Liver (tissue), 9 donors: ENCODE measurements around the gene CDRT4. TPM values are rescaled to one million over a fixed set of nuclear protein-coding genes. Genes with fewer than 3 reads are reported as not detected.

Source experiments
- DNase-seq: peaks from one replicate; pipeline ENCODE4 v3.0.0-alpha.2; 2017; ENCODE audit warnings: low spot score
- H3K27ac ChIP-seq, 2 donors: one replicate each; pipeline ENCODE4 v1.7.0; 2013; ENCODE audit warnings: inconsistent platforms in 2 of 2, low read length in 2 of 2, control low read depth in 1 of 2, low read depth in 1 of 2, mild to moderate bottlenecking in 1 of 2
- H3K27me3 ChIP-seq, 4 donors: one replicate each; pipeline versions ENCODE4 v1.6.1 to v1.7.0; 2013; ENCODE audit warnings: low read length in 3 of 4, inconsistent platforms in 1 of 4, mild to moderate bottlenecking in 1 of 4, moderate library complexity in 1 of 4; ENCODE audit not compliant: control insufficient read depth in 4 of 4, insufficient read depth in 4 of 4
- H3K36me3 ChIP-seq, 4 donors: one replicate each; pipeline versions ENCODE4 v1.6.1 to v1.7.0; 2013; ENCODE audit warnings: low read length in 3 of 4, mild to moderate bottlenecking in 3 of 4, low read depth in 1 of 4, moderate library complexity in 1 of 4; ENCODE audit not compliant: control insufficient read depth in 4 of 4, insufficient read depth in 3 of 4
- H3K4me1 ChIP-seq, 4 donors: one replicate each; pipeline versions ENCODE4 v1.6.1 to v1.7.0; 2013; ENCODE audit warnings: low read length in 3 of 4, mild to moderate bottlenecking in 3 of 4, moderate library complexity in 1 of 4; ENCODE audit not compliant: control insufficient read depth in 4 of 4, insufficient read depth in 4 of 4
- H3K4me3 ChIP-seq, 3 donors: one replicate each; pipeline versions ENCODE4 v1.6.1 to v1.7.0; 2013; ENCODE audit warnings: low read length in 3 of 3, control low read depth in 1 of 3, low read depth in 1 of 3, mild to moderate bottlenecking in 1 of 3
- H3K9ac ChIP-seq, 2 donors: one replicate each; pipeline ENCODE4 v1.7.0; 2013; ENCODE audit warnings: low read length in 2 of 2, mild to moderate bottlenecking in 2 of 2, moderate library complexity in 2 of 2, control low read depth in 1 of 2, low read depth in 1 of 2
- H3K9me3 ChIP-seq, 4 donors: one replicate each; pipeline versions ENCODE4 v1.6.1 to v1.7.0; 2013; ENCODE audit warnings: low read length in 3 of 4; ENCODE audit not compliant: control insufficient read depth in 4 of 4
- EGR1 ChIP-seq, 2 donors: IDR thresholded peaks; 2 replicates each; pipeline ENCODE4 v1.6.1; 2016 to 2018; ENCODE audit warnings: antibody characterized with exemption in 2 of 2, low read depth in 2 of 2
- FOXA1 ChIP-seq: IDR thresholded peaks from 2 replicates; pipeline ENCODE4 v1.6.1; 2016; ENCODE audit warnings: antibody characterized with exemption
- FOXA2 ChIP-seq: IDR thresholded peaks from 2 replicates; pipeline ENCODE4 v1.6.1; 2016; ENCODE audit warnings: antibody characterized with exemption
- GABPA ChIP-seq, 2 donors: IDR thresholded peaks in 1 of 2; conservative IDR thresholded peaks in 1 of 2; 2 replicates each; pipeline ENCODE4 v1.6.1; 2016; ENCODE audit warnings: antibody characterized with exemption in 2 of 2, mild to moderate bottlenecking in 1 of 2, moderate library complexity in 1 of 2
- HNF4A ChIP-seq, 2 donors: conservative IDR thresholded peaks; 2 replicates each; pipeline ENCODE4 v1.6.1; 2016; ENCODE audit warnings: antibody characterized with exemption in 2 of 2, mild to moderate bottlenecking in 2 of 2
- JUND ChIP-seq, 2 donors: IDR thresholded peaks; 2 replicates each; pipeline ENCODE4 v1.6.1; 2016; ENCODE audit warnings: antibody characterized with exemption in 2 of 2
- RAD21 ChIP-seq, 2 donors: IDR thresholded peaks; 2 replicates each; pipeline ENCODE4 v1.6.1; 2016; ENCODE audit warnings: antibody characterized with exemption in 2 of 2, mild to moderate bottlenecking in 2 of 2
- RXRA ChIP-seq, 2 donors: IDR thresholded peaks; 2 replicates each; pipeline ENCODE4 v1.6.1; 2017 to 2018; ENCODE audit warnings: antibody characterized with exemption in 2 of 2, mild to moderate bottlenecking in 1 of 2
- SP1 ChIP-seq: IDR thresholded peaks from 2 replicates; pipeline ENCODE4 v1.6.1; 2018; ENCODE audit warnings: antibody characterized with exemption, mild to moderate bottlenecking
- TAF1 ChIP-seq: conservative IDR thresholded peaks from 2 replicates; pipeline ENCODE4 v1.6.1; 2016; ENCODE audit warnings: antibody characterized with exemption, mild to moderate bottlenecking
- WGBS: extraction: QIAGEN DNeasy Blood & Tissue Kit; methylation state at CpG from one replicate; pipeline ENCODE4 v1.1.7; 2013; 5-methylcytosine and 5-hydroxymethylcytosine counted together
- polyA plus RNA-seq, 2 donors: library from polyadenylated mRNA; stranded (reverse) in 1 of 2; unstranded in 1 of 2; fragments of 200-250 nt in 1 of 2; fragments of >200 nt in 1 of 2; fragmentation: Nextera tagmentation in 1 of 2; extraction: Ambion mirVana in 1 of 2; gene quantifications; one replicate each; pipeline versions ENCODE4 v1.2.1 to v1.2.3, GENCODE V29; 2013 to 2015
- total RNA-seq, 2 donors: library from RNA; depleted of rRNA; stranded (reverse); fragments of >200 nt; gene quantifications; one replicate each; pipeline ENCODE4 v1.2.3, GENCODE V29; 2014
- TF ChIP-seq, protein P1 (sequence below): IDR thresholded peaks from 2 replicates; pipeline ENCODE4 v1.6.1; 2016; ENCODE audit warnings: antibody characterized with exemption
- TF ChIP-seq, protein P2 (sequence below): fragments of 150-350 bp; IDR thresholded peaks from 2 replicates; pipeline ENCODE4 v1.5.1; 2017; ENCODE audit warnings: improper control_type of control experiment, low read depth, low read length; ENCODE audit not compliant: missing input control
- TF ChIP-seq, protein P3 (sequence below): IDR thresholded peaks from 2 replicates; pipeline ENCODE4 v1.6.1; 2016; ENCODE audit warnings: antibody characterized with exemption, mild to moderate bottlenecking
- donor health status: healthy.
- donor health status: healthy.
- donor health status: healthy.
- donor health status: healthy.
- donor health status: healthy.

The CDRT4 gene
- total and polyA plus RNA-seq, 4 donors: 0.43 to 3.3 (median 1.8) TPM; not detected in 1

DNA sequence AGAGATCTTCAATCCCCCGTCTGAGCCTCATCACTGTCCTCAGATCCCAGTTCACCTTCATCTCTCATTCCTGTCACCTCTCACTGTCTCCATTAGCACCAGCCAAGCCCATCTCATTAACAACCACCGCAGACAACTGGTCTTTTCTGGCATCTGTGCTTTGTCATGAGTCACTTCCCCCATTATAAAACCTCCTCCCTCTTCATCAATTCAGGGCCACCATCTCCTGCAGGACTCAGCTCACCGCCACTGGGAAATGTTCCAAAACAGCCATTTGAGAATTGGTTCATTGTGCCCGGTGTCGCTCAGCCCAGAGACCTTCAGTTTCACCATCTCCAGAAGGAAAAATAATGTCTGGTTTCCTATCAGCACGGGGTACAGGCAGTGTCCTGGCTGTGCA, 69.1 kb downstream of the CDRT4 start:
- Histone ChIP-seq H3K36me3 (no peaks in the 10 kb centered on the region), H3K9ac (no peak overlapping the region), H3K9me3 (no peaks in the 10 kb centered on the region), H3K27me3 (no peaks in the 10 kb centered on the region), H3K4me3 (no peak overlapping the region), H3K4me1 (no peaks in the 10 kb centered on the region), H3K27ac (no peak overlapping the region)
- TF ChIP-seq TAF1: no peak
- TF ChIP-seq SP1: no peak
- TF ChIP-seq FOXA1: no peak
- WGBS: 65% methylated on average over 6 of the region's 6 CpGs
- no peak for DNase-seq

DNA sequence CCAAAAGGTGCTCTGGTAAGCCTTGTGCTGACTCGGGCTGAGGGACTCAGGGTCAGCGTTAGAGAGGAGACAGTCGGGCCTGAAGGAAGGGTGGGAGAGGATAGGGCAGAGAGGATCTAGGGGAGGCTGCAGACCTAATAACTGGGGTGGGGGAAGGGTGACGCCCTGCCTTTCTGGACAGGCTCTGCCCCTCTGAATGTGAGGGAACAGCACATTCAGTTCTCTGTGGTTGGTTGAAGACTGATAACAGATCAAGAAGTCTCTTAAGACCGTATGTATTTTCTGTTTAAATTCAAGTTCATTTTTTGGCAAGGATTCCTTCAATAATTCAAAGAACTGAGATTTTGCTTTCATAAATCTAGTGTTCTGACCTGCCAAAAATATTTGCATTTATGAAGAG, 69.8 kb downstream of the CDRT4 start:
- no peak overlapping the region for H3K9ac ChIP-seq
- no peaks in the 10 kb centered on the region for H3K9me3 ChIP-seq
- no peaks in the 10 kb centered on the region for H3K4me1 ChIP-seq
- no peaks in the 10 kb centered on the region for H3K27me3 ChIP-seq
- WGBS: 90% methylated on average over 5 of the region's 5 CpGs
- H3K36me3 ChIP-seq: no peaks in the 10 kb centered on the region
- TF ChIP-seq FOXA2: no peak
- TF ChIP-seq GABPA (IDR thresholded peaks at IDR 0.05 in 1 of 2, conservative IDR thresholded peaks at IDR 0.05 in 1 of 2): no peak
- TF ChIP-seq RAD21 (IDR thresholded peaks at IDR 0.05): no peak
- TF ChIP-seq TAF1: no peak
- TF ChIP-seq, protein P1, sequence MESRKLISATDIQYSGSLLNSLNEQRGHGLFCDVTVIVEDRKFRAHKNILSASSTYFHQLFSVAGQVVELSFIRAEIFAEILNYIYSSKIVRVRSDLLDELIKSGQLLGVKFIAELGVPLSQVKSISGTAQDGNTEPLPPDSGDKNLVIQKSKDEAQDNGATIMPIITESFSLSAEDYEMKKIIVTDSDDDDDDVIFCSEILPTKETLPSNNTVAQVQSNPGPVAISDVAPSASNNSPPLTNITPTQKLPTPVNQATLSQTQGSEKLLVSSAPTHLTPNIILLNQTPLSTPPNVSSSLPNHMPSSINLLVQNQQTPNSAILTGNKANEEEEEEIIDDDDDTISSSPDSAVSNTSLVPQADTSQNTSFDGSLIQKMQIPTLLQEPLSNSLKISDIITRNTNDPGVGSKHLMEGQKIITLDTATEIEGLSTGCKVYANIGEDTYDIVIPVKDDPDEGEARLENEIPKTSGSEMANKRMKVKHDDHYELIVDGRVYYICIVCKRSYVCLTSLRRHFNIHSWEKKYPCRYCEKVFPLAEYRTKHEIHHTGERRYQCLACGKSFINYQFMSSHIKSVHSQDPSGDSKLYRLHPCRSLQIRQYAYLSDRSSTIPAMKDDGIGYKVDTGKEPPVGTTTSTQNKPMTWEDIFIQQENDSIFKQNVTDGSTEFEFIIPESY: no peak
- TF ChIP-seq, protein P2, sequence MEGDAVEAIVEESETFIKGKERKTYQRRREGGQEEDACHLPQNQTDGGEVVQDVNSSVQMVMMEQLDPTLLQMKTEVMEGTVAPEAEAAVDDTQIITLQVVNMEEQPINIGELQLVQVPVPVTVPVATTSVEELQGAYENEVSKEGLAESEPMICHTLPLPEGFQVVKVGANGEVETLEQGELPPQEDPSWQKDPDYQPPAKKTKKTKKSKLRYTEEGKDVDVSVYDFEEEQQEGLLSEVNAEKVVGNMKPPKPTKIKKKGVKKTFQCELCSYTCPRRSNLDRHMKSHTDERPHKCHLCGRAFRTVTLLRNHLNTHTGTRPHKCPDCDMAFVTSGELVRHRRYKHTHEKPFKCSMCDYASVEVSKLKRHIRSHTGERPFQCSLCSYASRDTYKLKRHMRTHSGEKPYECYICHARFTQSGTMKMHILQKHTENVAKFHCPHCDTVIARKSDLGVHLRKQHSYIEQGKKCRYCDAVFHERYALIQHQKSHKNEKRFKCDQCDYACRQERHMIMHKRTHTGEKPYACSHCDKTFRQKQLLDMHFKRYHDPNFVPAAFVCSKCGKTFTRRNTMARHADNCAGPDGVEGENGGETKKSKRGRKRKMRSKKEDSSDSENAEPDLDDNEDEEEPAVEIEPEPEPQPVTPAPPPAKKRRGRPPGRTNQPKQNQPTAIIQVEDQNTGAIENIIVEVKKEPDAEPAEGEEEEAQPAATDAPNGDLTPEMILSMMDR: no peak
- TF ChIP-seq JUND (IDR thresholded peaks at IDR 0.05): no peak
- no peak for TF ChIP-seq HNF4A (conservative IDR thresholded peaks at IDR 0.05)
- TF ChIP-seq RXRA (IDR thresholded peaks at IDR 0.05): no peak
- TF ChIP-seq, protein P3, sequence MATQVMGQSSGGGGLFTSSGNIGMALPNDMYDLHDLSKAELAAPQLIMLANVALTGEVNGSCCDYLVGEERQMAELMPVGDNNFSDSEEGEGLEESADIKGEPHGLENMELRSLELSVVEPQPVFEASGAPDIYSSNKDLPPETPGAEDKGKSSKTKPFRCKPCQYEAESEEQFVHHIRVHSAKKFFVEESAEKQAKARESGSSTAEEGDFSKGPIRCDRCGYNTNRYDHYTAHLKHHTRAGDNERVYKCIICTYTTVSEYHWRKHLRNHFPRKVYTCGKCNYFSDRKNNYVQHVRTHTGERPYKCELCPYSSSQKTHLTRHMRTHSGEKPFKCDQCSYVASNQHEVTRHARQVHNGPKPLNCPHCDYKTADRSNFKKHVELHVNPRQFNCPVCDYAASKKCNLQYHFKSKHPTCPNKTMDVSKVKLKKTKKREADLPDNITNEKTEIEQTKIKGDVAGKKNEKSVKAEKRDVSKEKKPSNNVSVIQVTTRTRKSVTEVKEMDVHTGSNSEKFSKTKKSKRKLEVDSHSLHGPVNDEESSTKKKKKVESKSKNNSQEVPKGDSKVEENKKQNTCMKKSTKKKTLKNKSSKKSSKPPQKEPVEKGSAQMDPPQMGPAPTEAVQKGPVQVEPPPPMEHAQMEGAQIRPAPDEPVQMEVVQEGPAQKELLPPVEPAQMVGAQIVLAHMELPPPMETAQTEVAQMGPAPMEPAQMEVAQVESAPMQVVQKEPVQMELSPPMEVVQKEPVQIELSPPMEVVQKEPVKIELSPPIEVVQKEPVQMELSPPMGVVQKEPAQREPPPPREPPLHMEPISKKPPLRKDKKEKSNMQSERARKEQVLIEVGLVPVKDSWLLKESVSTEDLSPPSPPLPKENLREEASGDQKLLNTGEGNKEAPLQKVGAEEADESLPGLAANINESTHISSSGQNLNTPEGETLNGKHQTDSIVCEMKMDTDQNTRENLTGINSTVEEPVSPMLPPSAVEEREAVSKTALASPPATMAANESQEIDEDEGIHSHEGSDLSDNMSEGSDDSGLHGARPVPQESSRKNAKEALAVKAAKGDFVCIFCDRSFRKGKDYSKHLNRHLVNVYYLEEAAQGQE: no peak
- TF ChIP-seq EGR1 (IDR thresholded peaks at IDR 0.05; ENCODE audit: low read depth in 2 of 2): no peak
- DNase-seq: no peak
- H3K4me3 ChIP-seq: no peak overlapping the region
- H3K27ac ChIP-seq: no peak overlapping the region
